ENCODE data around the gene IFT25. TPM values are rescaled to one million over a fixed set of nuclear protein-coding genes. Genes with fewer than 3 reads are reported as not detected.

Gene IFT25
- total and polyA plus RNA-seq, 10 donors, result 23.7 to 38.1 (median 28.0) TPM

DNA sequence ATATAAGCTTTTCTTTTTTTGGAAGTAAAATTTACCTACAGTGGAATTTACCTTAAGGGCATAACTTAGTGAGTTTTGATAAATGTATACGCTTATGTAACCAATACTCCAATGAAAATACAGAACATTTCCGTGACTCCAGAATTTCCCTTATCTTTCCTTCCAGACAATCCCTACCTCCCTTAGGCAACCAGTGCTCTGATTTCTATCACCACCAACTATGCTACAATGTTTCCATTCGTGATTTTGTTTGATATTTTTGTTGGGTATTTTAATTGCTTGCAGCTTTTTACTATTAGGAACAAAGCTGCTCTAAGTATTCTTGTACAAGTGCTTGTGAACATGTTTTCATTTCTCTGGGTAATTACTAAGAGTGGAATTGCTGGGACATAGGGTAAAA, 14.6 kb downstream of the IFT25 start:
- intact Hi-C loops (cut with DNase I; ENCODE audit: low total_unique reads), result no loop called here
- Histone ChIP-seq H3K27me3 (replicated peaks in 1 of 7) (no peaks in the 10 kb centered on the region), H3K27ac (no peak overlapping the region), H3K4me3 (no peak overlapping the region), H3K4me1 (no peaks in the 10 kb centered on the region), H3K9me3 (peaks cover 0 to 32% (median 22%) of the 10 kb centered on the region in 8 donors), H3K36me3 (peaks cover 0 to 74% (median 31%) of the 10 kb centered on the region in 6 donors)
- 94 to 97% (median 96%) methylated on average over 3 of the region's 3 CpGs for WGBS, 5 donors
- TF ChIP-seq POLR2AphosphoS5 (IDR thresholded peaks at IDR 0.05) (no peak), POLR2A (IDR thresholded peaks at IDR 0.05) (no peak)
- TF ChIP-seq, protein P1, sequence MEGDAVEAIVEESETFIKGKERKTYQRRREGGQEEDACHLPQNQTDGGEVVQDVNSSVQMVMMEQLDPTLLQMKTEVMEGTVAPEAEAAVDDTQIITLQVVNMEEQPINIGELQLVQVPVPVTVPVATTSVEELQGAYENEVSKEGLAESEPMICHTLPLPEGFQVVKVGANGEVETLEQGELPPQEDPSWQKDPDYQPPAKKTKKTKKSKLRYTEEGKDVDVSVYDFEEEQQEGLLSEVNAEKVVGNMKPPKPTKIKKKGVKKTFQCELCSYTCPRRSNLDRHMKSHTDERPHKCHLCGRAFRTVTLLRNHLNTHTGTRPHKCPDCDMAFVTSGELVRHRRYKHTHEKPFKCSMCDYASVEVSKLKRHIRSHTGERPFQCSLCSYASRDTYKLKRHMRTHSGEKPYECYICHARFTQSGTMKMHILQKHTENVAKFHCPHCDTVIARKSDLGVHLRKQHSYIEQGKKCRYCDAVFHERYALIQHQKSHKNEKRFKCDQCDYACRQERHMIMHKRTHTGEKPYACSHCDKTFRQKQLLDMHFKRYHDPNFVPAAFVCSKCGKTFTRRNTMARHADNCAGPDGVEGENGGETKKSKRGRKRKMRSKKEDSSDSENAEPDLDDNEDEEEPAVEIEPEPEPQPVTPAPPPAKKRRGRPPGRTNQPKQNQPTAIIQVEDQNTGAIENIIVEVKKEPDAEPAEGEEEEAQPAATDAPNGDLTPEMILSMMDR (IDR thresholded peaks at IDR 0.05 in 8 of 11, conservative IDR thresholded peaks at IDR 0.05 in 3 of 11), result no peak
- no peak for DNase-seq

DNA sequence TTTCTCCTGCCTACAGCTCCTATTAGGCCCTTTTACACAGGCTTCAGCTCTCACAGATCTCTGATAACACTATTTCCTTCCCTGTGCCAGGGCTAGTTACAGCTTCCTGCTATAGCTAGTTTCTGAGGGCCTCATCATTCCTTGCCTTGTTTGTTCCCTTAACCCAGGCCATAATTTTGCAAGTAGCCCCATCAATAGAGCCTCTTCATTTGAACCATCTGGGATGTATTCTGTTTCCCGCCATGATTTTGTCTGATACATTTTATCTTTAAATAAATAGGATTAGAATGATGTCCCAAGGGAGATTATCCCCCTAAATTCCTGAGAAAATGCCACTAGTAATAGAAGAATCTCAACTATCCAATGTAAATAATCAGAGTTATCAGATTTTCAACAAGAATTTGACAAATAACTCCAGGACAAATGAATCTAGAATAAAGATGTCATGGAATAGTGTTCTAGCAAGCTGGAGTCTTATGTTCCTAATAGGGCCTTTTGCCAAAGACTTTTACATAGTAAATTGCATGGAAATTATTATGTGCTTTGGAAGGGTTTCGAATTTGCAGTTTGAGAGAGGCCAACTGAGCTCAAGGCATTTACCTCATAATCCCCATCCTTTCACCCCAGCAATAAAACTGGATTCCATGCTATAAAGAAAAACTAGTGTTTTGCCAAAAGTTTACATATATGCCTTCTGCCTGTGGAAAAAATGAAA, 16.1 kb downstream of the IFT25 start:
- intact Hi-C loops (cut with DNase I; ENCODE audit: low total_unique reads), result no loop called here
- Histone ChIP-seq H3K27ac (no peak overlapping the region), H3K27me3 (replicated peaks in 1 of 7) (no peaks in the 10 kb centered on the region), H3K4me1 (no peaks in the 10 kb centered on the region), H3K9me3 (peaks cover 0 to 24% (median 16%) of the 10 kb centered on the region in 8 donors), H3K4me3 (no peak overlapping the region), H3K36me3 (peaks cover 0 to 74% (median 28%) of the 10 kb centered on the region in 6 donors)
- 92 to 97% (median 97%) methylated on average over 2 of the region's 2 CpGs for WGBS, 5 donors
- no peak for DNase-seq
- TF ChIP-seq POLR2AphosphoS5 (IDR thresholded peaks at IDR 0.05) (no peak), POLR2A (IDR thresholded peaks at IDR 0.05) (no peak)
- TF ChIP-seq, protein P1 (IDR thresholded peaks at IDR 0.05 in 8 of 11, conservative IDR thresholded peaks at IDR 0.05 in 3 of 11), result no peak

DNA sequence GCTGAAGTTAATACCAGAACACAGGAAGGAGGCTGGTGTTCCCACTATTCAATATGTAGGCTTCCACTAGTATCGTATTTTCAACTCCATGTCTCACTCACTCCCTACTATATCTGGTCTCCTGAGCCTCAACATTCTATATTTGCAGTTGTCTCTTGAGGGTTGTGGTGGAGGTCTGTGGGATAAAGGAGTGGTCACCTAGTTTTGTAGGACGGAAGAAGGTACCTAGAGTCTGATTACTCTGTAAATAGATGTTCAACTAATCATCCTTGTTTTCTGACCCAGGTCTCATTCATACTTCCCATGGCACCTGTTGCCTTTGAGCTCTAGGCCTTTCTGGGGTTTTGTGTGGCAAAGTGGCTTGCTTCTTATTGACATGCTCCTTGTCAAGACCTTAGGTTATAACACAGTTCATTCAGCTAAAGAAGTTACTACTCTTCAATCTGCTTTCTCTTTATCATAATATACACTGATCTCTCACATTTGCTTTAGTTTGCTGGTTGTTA, 18.1 kb downstream of the IFT25 start:
- Histone ChIP-seq H3K36me3 (peaks cover 0 to 84% (median 34%) of the 10 kb centered on the region in 6 donors), H3K4me3 (no peak overlapping the region), H3K27me3 (replicated peaks in 1 of 7) (no peaks in the 10 kb centered on the region), H3K27ac (no peak overlapping the region), H3K4me1 (no peaks in the 10 kb centered on the region), H3K9me3 (peaks cover 0 to 12% (median 6%) of the 10 kb centered on the region in 8 donors)
- TF ChIP-seq, protein P1 (IDR thresholded peaks at IDR 0.05 in 8 of 11, conservative IDR thresholded peaks at IDR 0.05 in 3 of 11), result no peak
- TF ChIP-seq POLR2AphosphoS5 (IDR thresholded peaks at IDR 0.05) (no peak), POLR2A (IDR thresholded peaks at IDR 0.05) (no peak)
- intact Hi-C loops (cut with DNase I; ENCODE audit: low total_unique reads), result no loop called here
- 90 to 97% (median 91%) methylated on average over 2 of the region's 2 CpGs for WGBS, 5 donors
- no peak for DNase-seq

DNA sequence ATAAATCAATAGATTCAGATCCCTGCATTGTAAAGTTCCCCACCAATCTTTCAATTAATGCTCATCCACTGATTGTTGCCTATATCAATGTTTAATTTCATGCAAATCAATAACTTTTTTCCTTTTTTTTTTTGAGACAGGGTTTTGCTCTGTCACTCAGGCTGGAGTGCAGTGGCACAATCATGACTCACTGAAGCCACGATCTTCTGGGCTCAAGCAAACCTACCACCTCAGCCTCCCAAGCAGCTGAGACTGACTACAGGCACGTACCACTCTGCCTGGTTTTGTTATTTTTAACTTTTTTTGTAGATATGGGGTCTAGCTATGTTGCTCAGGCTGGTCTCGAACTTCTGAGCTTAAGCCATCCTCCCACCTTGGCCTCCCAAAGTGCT, 25.8 kb downstream of the IFT25 start:
- TF ChIP-seq, protein P1 (IDR thresholded peaks at IDR 0.05 in 8 of 11, conservative IDR thresholded peaks at IDR 0.05 in 3 of 11), result no peak
- TF ChIP-seq POLR2A (IDR thresholded peaks at IDR 0.05) (no peak), POLR2AphosphoS5 (IDR thresholded peaks at IDR 0.05) (no peak)
- DNase-seq, result no peak
- no peaks in the 10 kb centered on the region for H3K27me3 ChIP-seq (replicated peaks in 1 of 7)
- WGBS, 5 donors, result 79 to 82% (median 80%) methylated on average over 3 of the region's 3 CpGs
- intact Hi-C loops (cut with DNase I; ENCODE audit: low total_unique reads), result no loop called here
- H3K9me3 ChIP-seq, result no peaks in the 10 kb centered on the region
- no peaks in the 10 kb centered on the region for H3K4me1 ChIP-seq
- no peak overlapping the region for H3K27ac ChIP-seq
- H3K36me3 ChIP-seq, result peaks cover 0 to 99% (median 30%) of the 10 kb centered on the region in 6 donors
- H3K4me3 ChIP-seq, result no peak overlapping the region
